ENCODE data around the gene HSD3B1.
"Not testable (repeated sequence)": the region's sequence is repeated elsewhere in the genome, so short reads cannot be mapped to it uniquely, and the experiment has no call there.

The HSD3B1 gene

GRCh38 chr1:119553302-119554071 lies 46.5 kb downstream of the HSD3B1 start:
- DNase-seq (ENCODE audit: low read depth, low spot score) = not testable (repeated sequence)

- DNase-seq (ENCODE audit: low read depth, low spot score) = peak; percentile 40
Observed at GRCh38 chr1:119554183-119554582, 47.2 kb downstream of the HSD3B1 start.

GRCh38 chr1:119556423-119556822 lies 49.4 kb downstream of the HSD3B1 start:
- DNase-seq (ENCODE audit: low read depth, low spot score) = no peak

- DNase-seq (ENCODE audit: low read depth, low spot score) = not testable (repeated sequence)
Observed at GRCh38 chr1:119560402-119560801, 53.4 kb downstream of the HSD3B1 start.

GRCh38 chr1:119564548-119564947 lies 57.5 kb downstream of the HSD3B1 start:
- no peak for DNase-seq (ENCODE audit: low read depth, low spot score)

Measured in ELF-1 (cell line).